Vagina (tissue), 2 donors: ENCODE measurements around the gene PTPRK.

Experiments used
- POLR2AphosphoS5 ChIP-seq, 2 donors: sonication (generic); formaldehyde crosslinking; IDR thresholded peaks; one replicate each; pipeline ENCODE4 v1.9.0; 2017; ENCODE audit warnings: antibody characterized with exemption in 2 of 2, mild to moderate bottlenecking in 2 of 2, low read depth in 1 of 2; ENCODE audit not compliant: insufficient read depth in 1 of 2
- TF ChIP-seq, protein P1 (sequence below), 3 experiments: fragments of 450-650 bp in 2 of 3; fragments of 200-600 bp in 1 of 3; sonication (generic) in 1 of 3; IDR thresholded peaks; one replicate each; pipeline ENCODE4 v1.5.1; 2017 to 2019; ENCODE audit warnings: antibody characterized with exemption in 3 of 3, mild to moderate bottlenecking in 2 of 3, moderate library complexity in 2 of 3

DNA sequence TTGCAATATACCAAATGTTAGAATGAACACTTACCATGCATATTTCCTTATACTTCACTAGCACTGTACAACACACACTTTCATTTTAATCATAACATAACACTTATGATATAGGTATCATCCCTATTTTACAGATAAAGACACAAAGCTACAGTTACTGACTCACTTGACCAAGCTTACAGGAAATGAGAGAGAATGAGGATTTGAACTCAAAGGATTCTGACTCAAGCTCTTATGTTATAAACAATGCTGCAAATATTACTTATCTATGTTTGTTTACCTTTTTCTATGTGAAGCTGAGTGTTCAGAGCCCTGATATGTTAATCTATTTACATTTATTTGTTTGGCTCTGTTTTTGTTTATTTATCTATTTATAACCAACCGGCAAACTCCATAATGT, 245.4 kb downstream of the PTPRK start:
- TF ChIP-seq, protein P1, sequence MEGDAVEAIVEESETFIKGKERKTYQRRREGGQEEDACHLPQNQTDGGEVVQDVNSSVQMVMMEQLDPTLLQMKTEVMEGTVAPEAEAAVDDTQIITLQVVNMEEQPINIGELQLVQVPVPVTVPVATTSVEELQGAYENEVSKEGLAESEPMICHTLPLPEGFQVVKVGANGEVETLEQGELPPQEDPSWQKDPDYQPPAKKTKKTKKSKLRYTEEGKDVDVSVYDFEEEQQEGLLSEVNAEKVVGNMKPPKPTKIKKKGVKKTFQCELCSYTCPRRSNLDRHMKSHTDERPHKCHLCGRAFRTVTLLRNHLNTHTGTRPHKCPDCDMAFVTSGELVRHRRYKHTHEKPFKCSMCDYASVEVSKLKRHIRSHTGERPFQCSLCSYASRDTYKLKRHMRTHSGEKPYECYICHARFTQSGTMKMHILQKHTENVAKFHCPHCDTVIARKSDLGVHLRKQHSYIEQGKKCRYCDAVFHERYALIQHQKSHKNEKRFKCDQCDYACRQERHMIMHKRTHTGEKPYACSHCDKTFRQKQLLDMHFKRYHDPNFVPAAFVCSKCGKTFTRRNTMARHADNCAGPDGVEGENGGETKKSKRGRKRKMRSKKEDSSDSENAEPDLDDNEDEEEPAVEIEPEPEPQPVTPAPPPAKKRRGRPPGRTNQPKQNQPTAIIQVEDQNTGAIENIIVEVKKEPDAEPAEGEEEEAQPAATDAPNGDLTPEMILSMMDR (IDR thresholded peaks at IDR 0.05): no peak
- TF ChIP-seq POLR2AphosphoS5 (IDR thresholded peaks at IDR 0.05; ENCODE audit: insufficient read depth in 1 of 2, low read depth in 1 of 2): no peak
